Measurements from ENCODE around the gene FLNC.

FLNC gene

GRCh38 chr7:128880791-128881457 is 50.7 kb downstream of the FLNC start:
- DNase-seq (ENCODE audit: low read depth): no peak

GRCh38 chr7:128881458-128882125 is 51.4 kb downstream of the FLNC start:
- no peak for DNase-seq (ENCODE audit: low read depth)

GRCh38 chr7:128882134-128882533 is 51.9 kb downstream of the FLNC start:
- DNase-seq (ENCODE audit: low read depth): no peak

- DNase-seq (ENCODE audit: low read depth): peak; percentile 73
Observed at GRCh38 chr7:128883622-128884448, 53.6 kb downstream of the FLNC start.

- DNase-seq (ENCODE audit: low read depth): no peak
Observed at GRCh38 chr7:128884561-128885369, 54.6 kb downstream of the FLNC start.

- no peak for DNase-seq (ENCODE audit: low read depth)
Observed at GRCh38 chr7:128885370-128886187, 55.4 kb downstream of the FLNC start.

- no peak for DNase-seq (ENCODE audit: low read depth)
Observed at GRCh38 chr7:128886391-128887168, 56.4 kb downstream of the FLNC start.

- DNase-seq (ENCODE audit: low read depth): no peak
Observed at GRCh38 chr7:128887169-128888038, 57.2 kb downstream of the FLNC start.

- DNase-seq (ENCODE audit: low read depth): no peak
Observed at GRCh38 chr7:128888039-128888755, 58.0 kb downstream of the FLNC start.

GRCh38 chr7:128888756-128889095 is 58.5 kb downstream of the FLNC start:
- no peak for DNase-seq (ENCODE audit: low read depth)

- DNase-seq (ENCODE audit: low read depth): no peak
Observed at GRCh38 chr7:128889121-128889520, 58.9 kb downstream of the FLNC start.

GRCh38 chr7:128890306-128891109 is 60.3 kb downstream of the FLNC start:
- no peak for DNase-seq (ENCODE audit: low read depth)

GRCh38 chr7:128891110-128891941 is 61.1 kb downstream of the FLNC start:
- DNase-seq (ENCODE audit: low read depth): no peak

- DNase-seq (ENCODE audit: low read depth): no peak
Observed at GRCh38 chr7:128891942-128892269, 61.7 kb downstream of the FLNC start.

- no peak for DNase-seq (ENCODE audit: low read depth)
Observed at GRCh38 chr7:128892521-128893250, 62.5 kb downstream of the FLNC start.

- no peak for DNase-seq (ENCODE audit: low read depth)
Observed at GRCh38 chr7:128893251-128894100, 63.3 kb downstream of the FLNC start.

All from EH (cell line).